LHCN-M2 (cell line): ENCODE measurements around the gene FAM200B. TPM values are rescaled to one million over a fixed set of nuclear protein-coding genes. Genes with fewer than 3 reads are reported as not detected.

Experiments used
- DNase-seq: peaks from one replicate; pipeline ENCODE4 v3.0.0-alpha.2; 2012; ENCODE audit warnings: low read depth
- total RNA-seq: library from RNA; depleted of rRNA; stranded (reverse); fragments of >200 nt; gene quantifications from 2 replicates; pipeline ENCODE4 v1.2.3, GENCODE V29; 2014

Gene FAM200B
- total RNA-seq, 1 experiment from 2014 or later, result 59.3 TPM

DNA sequence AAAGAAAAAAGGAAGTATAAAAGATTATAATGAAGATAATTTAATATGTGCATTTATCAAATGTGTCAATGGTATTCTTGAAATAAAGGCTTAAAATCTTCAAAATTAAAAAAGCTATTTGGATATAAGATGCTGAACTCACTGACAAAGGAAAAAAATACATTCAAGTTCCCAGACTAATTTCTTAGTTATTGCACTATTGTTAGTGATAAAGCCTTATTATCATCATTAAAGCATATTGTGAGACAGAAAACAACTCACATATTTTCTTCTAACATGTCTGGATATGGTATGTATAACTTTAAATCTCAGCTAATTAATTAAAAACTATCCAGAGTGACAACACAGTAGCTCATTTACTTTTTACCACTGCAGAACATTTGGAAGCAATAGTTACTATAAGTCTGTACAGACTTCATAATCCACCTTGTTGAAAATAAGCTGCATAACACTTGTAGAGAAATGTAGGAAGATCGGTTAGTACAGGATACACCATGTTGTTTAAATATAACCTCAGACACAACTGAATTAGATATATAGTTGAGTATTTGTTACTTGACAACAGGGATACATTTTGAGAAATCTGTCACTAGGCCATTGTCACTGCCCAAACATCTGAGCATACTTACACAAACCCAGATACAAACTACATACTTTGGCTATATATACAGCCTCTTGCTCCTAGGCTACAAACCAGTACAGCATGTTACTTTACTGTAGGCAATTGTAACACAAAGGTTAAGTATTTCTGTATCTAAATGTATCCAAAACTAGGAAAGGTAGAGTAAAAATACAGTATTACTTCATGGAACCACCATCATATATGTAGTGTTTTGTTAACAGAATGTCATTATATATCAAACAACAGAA, 12.8 kb upstream of the FAM200B start:
- no peak for DNase-seq

DNA sequence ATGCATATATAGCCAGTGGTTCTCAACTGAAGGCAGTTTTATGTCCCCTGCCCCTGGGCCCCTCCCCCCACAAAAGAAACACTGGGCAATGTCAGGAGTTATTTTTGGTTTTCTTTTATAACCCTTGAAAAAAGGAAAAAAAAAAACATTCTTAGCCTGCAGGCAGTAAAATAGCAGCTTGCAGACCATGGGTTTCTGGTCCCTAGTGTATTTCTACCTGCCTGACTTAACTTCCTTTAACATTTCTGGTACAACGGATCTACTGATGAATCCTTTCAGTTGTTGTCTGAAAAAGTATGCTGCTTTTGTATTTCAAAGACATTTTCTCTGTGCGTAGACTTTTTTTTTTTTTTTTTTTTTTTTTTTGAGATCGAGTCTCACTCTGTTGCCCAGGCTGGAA, 11.1 kb upstream of the FAM200B start:
- DNase-seq, result no peak

DNA sequence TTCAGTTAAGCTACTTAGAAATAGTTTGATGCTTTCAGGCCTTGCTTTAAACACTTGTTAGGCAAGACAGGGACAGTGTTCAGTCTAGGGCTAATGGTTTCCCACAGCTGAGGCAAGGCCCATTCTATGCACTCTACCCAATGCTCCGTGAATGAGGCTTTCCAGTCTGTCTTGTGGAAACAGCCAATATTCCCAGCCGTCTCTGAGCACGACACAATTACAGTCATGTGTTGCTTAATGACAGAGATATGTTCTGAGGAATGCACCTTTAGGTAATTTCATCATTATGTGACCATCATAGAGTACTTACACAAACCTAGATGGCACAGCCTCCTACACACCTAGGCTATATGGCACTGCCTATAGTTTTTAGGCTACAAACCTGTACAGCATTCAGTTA, 9.5 kb upstream of the FAM200B start:
- DNase-seq, result no peak

DNA sequence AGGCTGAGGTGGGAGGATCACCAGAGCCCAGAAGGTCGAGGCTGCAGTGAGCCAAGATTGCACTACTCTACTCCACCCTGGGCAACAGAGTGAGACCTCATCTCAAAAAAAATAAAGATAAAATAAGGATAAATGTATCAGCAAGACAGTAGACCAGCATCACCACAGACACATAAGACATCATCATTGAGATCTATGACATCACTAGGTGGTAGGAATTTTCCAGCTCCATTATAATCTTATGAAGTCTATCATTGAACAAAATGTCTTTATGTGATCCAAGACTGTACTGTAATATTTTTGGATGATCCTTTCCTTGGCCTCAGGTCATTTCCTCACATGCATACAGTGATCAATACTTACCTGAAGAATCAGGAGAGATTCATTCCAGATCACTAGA, 8.3 kb upstream of the FAM200B start:
- no peak for DNase-seq

DNA sequence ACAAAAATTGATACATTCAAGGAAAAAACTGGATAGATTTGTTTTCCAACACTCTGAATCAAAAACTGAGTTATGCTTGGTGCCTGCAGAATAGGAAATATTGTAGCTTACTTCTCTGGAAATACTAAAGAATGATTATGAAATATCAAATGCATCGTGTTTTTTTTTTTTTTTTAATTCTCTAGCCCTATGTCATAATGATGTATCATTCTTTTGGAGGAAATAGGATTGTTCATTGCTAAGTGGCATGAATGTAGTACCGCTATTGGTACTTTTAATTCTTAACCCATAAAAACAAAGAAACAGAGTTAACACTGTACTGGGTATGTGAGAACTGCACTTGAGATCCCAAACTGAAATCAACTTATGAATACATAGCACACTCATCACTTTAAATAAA, 7.6 kb upstream of the FAM200B start:
- DNase-seq, result no peak

DNA sequence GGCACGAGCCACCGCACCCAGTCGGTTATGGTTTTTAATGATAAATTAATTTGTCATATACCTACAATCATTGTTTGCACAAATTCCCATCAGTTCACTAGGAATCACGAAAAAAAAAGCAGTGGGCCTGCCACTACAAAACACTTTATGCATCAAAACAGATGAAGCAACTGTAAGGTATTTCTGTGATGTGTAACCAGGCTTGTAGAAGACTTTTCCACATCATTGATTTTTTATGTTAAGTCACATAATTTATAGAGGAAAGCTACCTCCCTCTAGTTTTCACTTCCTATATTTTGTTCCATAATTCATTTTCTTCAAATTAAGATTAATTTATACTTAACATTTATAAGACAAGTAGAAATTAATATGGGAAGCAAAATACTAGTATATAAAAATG, 6.7 kb upstream of the FAM200B start:
- DNase-seq, result no peak

DNA sequence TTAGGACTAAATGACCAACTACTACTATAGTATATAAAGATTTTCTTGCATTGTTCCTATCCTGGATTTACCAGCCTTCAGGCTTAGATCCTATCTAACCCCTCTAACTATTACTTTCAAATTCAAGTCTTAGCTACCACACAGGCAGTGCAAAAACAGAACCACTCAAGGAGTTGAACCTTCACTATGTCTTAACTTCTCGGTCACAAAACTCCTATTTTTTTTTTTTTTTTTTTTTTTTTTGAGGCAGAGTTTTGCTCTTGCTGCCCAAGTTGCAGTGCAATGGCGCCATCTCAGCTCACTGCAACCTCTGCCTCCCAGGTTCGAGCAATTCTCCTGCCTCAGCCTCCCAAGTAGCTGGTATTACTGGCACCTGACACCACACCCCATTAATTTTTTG, 6.3 kb upstream of the FAM200B start:
- DNase-seq, result no peak

DNA sequence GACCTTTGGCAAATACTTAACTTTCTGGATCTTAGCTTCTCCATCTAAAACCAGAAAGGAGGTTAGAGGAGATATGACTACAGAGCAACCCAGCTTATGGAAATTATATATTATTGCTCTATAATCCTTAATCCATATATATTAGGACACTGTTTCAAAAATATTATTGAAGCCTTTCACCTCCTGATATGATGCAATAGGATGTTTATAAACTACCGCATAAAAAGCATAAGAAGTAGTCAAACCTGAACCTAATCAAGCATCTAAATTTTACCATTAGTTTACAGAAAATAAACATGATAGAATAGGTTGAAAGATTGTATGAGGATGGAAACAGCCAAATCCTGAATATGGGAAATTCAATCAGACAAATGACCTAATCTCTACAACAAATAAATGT, 5.6 kb upstream of the FAM200B start:
- no peak for DNase-seq

DNA sequence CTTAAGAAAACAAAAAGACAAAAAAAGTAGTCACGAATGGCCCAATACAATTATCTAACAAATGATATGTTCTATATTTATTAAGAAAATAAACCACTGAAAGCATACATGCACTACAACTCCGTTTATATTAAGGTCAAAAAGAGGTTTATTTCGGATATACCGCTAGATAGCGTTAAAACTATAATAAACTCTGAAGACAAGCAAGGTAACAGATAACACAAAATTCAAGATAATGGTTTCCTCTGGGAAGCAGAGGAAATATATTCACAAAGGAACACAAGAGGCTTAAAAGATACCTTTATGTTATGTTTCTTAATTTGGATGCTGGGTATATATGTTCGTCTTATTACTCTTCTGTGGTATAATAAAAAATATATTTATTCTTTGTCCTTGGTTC, 4.7 kb upstream of the FAM200B start:
- no peak for DNase-seq

DNA sequence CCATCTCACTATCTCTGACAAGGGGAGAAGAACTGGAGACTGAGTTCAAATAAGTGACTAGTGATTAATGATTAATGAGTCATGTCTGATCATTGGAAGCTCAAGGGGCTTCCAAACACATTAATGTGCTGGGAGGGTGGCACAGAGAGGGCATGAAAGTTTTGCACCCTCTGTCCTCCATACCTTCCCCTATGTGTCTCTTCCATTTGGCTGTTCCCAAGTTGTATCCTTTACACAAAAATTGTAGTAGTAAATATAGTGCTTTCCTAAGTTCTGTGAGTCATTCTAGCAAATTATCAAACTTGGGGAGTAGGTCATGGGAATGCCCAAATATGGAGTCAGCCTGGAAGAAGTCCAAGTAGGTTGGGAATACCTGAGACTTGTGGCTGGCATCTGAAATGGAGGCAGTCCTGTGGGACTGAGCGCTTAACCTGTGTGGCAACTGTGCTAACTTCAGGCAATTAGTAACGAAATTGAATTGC, 4.1 kb upstream of the FAM200B start:
- DNase-seq, result peak; percentile 53

DNA sequence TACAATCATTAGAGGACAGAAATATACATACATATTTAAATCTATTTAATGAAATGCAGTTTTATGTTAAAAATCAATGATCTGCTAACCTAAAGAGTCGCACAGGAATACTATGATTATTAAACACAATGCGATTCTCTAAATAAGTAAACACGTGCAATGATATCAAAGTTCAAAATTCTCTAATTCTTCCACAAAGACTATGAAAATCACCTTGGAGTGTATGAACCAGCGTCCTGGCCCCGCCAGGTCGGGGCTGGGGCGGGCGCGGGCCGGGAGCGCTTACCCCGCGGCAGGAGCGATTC, 608 bp upstream of the FAM200B start:
- DNase-seq, result no peak

DNA sequence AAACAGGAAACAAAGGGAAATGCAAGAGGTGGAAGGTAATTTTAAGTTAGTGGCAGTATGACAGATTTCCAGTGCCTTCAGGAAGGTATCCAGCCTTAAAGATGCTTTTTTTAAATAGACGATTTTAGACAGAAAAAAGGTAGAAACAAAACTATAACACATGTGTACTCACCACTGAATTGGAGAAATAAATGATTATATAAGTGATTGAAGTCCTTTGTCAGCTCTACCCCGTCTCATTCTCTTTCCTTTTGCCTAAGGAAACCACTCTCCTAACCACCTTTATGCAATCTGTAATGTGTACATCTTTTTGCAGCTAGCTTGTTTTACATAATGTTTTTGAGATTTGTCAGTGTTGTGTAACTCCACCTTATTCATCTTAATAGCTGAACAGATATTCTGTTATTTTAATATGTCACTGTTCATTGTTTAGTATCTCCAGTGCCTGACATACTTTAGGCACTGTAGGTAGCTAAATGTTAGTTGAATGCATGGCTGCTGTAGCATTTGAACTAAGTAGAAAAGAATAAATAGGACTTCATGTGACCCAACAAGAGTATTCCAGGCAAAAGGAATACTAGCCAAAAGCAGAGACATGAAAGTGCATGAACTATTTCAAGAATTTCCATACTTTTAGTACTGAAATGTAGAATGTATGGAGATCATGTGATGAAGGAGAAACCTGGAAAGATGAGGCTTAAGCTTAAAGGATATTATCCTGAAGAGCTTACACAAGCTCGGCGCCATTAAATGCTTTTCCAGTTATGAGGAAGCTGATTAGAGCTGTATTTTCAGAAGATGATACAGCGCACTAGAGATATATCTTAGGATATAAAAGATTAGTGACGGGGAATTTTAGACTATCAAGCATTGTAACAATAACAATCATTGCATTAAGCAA, 865 bp downstream of the FAM200B start:
- no peak for DNase-seq

DNA sequence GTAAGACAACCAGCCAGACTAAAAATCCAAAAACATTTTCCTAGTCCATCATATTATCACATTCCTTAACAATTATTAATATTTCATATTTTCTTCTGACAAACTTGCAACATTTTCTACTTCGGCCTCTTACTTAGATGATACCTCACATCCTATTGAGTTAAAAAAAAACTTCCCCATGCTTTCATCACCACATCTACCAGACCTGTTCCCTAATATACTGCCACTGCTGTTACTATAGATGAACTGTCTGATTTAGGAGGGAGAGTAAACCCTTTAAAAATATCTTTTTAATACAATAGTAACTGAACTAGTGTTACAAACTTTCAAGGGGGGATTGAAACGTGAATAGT, 1.5 kb downstream of the FAM200B start:
- DNase-seq, result no peak

DNA sequence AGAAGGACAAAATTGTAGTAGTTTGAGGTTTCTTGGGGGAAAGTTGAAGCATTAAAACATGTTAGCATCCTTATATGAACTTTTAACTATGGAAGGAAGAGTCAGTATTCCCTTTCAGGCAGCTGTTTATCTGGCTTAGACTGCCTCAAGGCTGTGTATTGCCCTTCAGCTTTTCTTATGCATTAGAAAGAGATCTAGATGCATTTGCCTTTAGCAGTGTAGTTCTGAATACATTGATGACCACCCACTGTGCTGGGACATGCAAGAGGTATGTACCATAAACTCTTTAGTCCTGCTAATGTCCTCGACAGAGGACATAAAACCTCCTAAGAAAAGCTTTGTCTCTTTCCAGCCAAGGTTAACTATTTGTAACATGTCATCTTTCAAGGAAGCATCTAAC, 2.9 kb downstream of the FAM200B start:
- DNase-seq, result no peak

DNA sequence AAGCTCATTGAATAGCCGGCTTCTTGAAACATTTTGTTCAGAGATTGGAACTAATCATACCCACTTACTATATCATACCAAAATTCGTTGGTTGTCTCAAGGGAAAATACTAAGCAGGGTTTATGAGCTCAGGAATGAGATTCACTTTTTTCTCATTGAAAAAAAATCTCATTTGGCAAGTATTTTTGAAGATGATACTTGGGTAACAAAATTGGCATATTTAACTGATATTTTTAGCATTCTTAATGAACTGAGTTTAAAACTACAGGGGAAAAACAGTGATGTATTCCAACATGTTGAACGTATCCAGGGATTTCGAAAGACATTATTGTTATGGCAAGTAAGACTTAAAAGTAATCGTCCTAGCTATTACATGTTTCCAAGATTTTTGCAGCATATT, 6.4 kb downstream of the FAM200B start:
- DNase-seq, result no peak

DNA sequence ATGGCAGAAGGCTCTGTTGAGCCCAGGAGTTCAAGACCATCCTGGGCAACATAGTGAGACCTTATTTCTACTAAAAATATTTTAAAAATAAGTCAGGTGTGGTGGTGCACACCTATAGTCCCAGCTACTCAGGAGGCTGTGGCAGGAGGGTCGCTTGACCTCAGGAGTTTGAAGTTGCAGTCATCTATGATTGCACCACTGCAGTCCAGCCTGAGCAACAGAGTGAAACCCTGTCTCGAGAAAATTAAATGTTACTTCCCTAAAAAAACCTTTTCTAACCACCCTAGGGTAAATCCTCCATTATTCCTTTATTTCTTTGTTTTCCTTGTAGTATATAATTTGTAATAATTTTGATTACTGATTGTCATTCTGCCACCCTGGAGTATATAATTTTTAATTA, 7.9 kb downstream of the FAM200B start:
- DNase-seq, result no peak

DNA sequence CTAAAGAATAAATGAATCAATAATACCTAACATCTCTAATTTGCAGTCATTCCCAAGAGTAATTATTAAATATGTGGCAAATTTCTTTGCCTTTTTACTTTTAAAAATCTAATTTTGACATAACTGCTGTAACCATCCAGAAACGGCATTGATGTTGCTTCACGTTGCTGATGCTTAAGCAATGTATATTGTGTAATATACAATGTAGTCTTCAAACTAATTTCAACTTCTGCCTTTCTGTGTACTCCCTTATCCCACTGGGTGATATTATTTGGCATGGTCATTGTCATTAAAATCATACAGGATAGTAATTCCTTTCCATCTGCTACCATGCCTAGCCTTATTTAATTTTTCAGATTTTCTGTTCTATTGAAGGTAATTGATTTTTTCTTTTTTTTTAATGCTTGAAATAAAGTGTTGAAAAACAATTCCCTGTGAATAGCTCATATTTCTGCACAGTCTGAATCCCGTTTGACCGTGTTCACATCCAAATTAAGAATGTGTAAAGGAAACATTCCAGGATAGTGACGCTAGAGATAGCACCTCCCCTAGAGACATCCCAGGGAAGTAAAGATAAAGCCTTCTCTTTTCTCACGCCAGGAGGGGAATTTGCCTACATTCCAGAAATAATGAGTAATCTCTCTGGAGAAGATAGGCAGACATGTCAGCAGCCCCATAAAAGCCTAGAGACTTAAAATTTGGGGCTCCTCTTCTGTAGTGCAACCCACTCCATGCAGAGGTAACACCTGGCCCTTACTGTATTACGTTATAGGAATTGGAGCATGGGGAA, 8.6 kb downstream of the FAM200B start:
- DNase-seq, result peak; percentile 97

DNA sequence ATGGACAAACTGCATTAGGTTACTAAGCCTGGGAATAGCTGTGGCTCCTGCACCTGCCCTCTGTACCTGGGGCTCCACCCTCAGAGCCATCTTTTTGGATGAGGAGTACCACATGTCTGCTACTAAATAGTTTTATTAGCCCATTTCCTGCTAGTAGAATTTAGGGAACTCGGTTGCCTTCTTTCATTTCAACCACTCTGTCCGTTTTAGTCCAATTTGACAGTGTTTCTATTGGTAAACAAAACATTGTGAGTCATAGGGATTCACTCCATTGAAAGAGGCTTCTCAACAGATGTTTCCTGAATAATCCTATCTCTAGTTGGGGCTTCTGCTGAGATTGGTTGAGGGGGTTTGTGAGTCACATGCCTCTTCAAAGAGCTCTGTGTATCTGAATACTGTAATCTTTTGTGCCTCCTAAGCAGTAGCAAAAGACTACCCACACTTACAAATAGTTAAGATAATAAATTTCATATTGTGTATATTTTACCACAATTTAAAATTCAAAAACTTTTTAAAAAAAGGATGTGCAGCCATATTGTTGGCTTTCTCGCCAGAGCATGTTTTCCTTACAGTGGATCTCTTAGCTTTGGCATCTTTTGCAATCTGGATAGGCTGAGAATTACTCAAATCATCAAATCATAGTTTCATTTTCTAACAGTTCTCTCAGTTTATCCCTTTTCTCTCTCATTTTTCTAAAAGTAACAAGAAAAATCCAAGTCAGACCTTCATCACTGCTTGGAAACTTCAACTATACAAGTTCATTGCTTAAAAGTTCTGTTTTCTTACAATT, 9.9 kb downstream of the FAM200B start:
- DNase-seq, result peak; percentile 97

DNA sequence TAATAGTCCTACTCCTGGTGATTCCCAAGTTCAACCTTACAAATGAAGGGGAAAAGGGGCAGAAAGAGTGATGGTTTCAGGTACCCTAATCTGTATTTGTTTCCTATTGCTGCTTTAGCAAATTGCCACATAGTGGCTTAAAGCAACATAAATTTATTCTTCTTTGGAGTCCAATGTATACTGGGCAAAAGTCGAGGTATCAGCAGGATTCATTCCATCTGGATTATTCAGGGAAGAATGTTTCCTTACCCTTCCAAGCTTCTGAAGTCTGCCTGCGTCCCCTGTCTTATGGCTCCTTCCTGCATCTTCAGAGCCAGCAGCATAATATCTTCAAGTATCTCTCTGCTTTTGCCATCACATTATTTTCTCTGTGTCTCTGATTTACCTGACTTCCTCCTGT, 11.0 kb downstream of the FAM200B start:
- DNase-seq, result no peak

DNA sequence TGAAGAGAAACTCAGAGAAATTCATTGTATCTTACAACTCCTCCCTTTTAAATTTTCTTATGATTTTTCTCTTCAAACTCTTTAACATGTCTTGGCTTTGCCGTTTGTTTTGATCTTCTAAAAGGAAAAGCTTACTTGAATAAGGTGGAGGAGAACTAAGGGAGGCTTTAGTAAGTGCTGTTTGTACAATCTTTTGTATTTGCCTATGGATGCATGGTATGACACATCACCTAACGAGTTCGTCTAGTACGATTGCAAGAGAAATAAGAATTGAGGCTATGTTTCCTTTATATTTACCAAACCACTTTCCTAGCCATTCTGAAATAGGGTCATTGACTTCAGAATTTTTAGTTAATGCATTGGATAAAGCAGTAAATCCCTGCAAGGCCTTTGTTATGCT, 12.8 kb downstream of the FAM200B start:
- no peak for DNase-seq

DNA sequence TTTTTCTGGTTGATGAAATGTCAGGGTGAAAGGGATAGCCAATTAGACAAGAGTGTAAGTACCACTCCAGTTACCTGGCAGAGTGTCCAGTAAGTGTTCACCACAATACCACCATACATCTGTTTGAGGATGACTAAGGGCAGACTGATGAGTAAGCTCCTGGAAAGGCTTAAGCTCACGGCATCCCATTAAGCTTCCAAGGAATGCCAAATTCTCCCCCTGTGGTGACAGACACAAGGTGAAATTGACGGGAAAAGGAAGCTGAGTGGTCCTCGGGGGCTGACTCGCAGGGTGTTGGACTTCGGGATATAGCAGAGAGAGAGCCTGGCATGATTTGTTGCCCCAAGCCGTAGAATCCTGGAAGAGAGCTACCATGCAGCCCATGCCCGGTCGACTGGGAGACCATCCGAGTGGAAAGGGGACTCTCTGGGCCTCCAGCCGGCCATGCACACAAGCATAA, 13.6 kb downstream of the FAM200B start:
- DNase-seq, result peak; percentile 99
